Left cardiac atrium (tissue), 4 donors: ENCODE data around the gene PLXNB1. TPM values are rescaled to one million over a fixed set of nuclear protein-coding genes. Genes with fewer than 3 reads are reported as not detected.

ENCODE experiments used
- ATAC-seq, 2 donors: fragments of 200-7000 bp; cut with Tn5 transposase; one replicate each; pipeline ENCODE4 v1.9.1; 2020; ENCODE audit warnings: mild to moderate bottlenecking in 2 of 2, moderate library complexity in 2 of 2
- DNase-seq: peaks from one replicate; pipeline ENCODE4 v3.0.0-alpha.2; 2020
- intact Hi-C, 2 donors: fragments of 100-400 bp; cut with DNase I; formaldehyde crosslinking; loops; one replicate each; pipeline versions ENCODE4 v1.14.1 to v1.15.1; 2022 to 2023
- total RNA-seq, 2 donors: library from RNA; stranded (reverse); fragmentation: NEBNext Ultra II Directional; extraction: Animal tissue kit (Norgen Biotek cat#: 25700); gene quantifications; one replicate each; pipeline ENCODE4 v1.2.1, GENCODE V29; 2021
- donor health status: DM: no; HTN: yes; CAD: no.
- donor health status: DM: no; HTN: yes; CAD: no; lungs with severe emphysema.
- donor health status: DM: yes; HTN: yes; CAD: no.
- donor health status: Dilated cardiomyopathy.

PLXNB1 gene
- total RNA-seq, 2 donors from 2014 or later, result 43.3 to 55.0 TPM

GRCh38 chr3:48423883-48424695, 5.8 kb downstream of the PLXNB1 start:
- DNase-seq (no peak), ATAC-seq (no peak)
- intact Hi-C loops, result no loop called here

- intact Hi-C loops, result no loop called here
- no peak for DNase-seq
- no peak for ATAC-seq
These were observed 6.5 kb downstream of the PLXNB1 start for GRCh38 chr3:48423241-48423882.

GRCh38 chr3:48422681-48423080, 7.2 kb downstream of the PLXNB1 start:
- ATAC-seq, result no peak
- intact Hi-C loops, result no loop called here
- no peak for DNase-seq

- intact Hi-C loops, result no loop called here
- no peak for DNase-seq
- ATAC-seq, result no peak
These were observed 7.6 kb downstream of the PLXNB1 start for GRCh38 chr3:48422272-48422671.

GRCh38 chr3:48420561-48420960, 9.3 kb downstream of the PLXNB1 start:
- intact Hi-C loops, result no loop called here
- no peak for ATAC-seq

GRCh38 chr3:48419597-48419996, 10.3 kb downstream of the PLXNB1 start:
- no peak for ATAC-seq
- DNase-seq, result no peak

More at GRCh38 chr3:48420561-48420960, 9.3 kb downstream of the PLXNB1 start:
- no peak for DNase-seq

GRCh38 chr3:48419149-48419548, 10.7 kb downstream of the PLXNB1 start:
- ATAC-seq, result no peak
- intact Hi-C loops, result no loop called here
- no peak for DNase-seq

More at GRCh38 chr3:48419597-48419996, 10.3 kb downstream of the PLXNB1 start:
- intact Hi-C loops, result no loop called here

GRCh38 chr3:48418651-48419050, 11.2 kb downstream of the PLXNB1 start:
- intact Hi-C loops, result no loop called here
- no peak for ATAC-seq
- DNase-seq, result no peak

- DNase-seq (no peak), ATAC-seq (no peak)
- intact Hi-C loops, result no loop called here
These were observed 11.7 kb downstream of the PLXNB1 start for GRCh38 chr3:48418140-48418539.

- intact Hi-C loops, result no loop called here
- ATAC-seq (no peak), DNase-seq (no peak)
These were observed 12.3 kb downstream of the PLXNB1 start for GRCh38 chr3:48417529-48418108.

GRCh38 chr3:48416546-48416945, 13.3 kb downstream of the PLXNB1 start:
- intact Hi-C loops, result no loop called here
- DNase-seq, result no peak
- ATAC-seq, result no peak

- intact Hi-C loops, result no loop called here
- DNase-seq (no peak), ATAC-seq (no peak)
These were observed 13.8 kb downstream of the PLXNB1 start for GRCh38 chr3:48416091-48416505.

- no peak for ATAC-seq
- intact Hi-C loops, result no loop called here
- DNase-seq, result no peak
These were observed 14.5 kb downstream of the PLXNB1 start for GRCh38 chr3:48415251-48415953.

- intact Hi-C loops, result no loop called here
- DNase-seq (no peak), ATAC-seq (no peak)
These were observed 15.3 kb downstream of the PLXNB1 start for GRCh38 chr3:48414376-48415250.

GRCh38 chr3:48413611-48414010, 16.3 kb downstream of the PLXNB1 start:
- DNase-seq (no peak), ATAC-seq (no peak)
- intact Hi-C loops, result no loop called here

GRCh38 chr3:48413086-48413485, 16.8 kb downstream of the PLXNB1 start:
- DNase-seq, result no peak
- intact Hi-C loops, result no loop called here
- ATAC-seq, result no peak

GRCh38 chr3:48412375-48413001, 17.4 kb downstream of the PLXNB1 start:
- ATAC-seq (no peak), DNase-seq (no peak)
- intact Hi-C loops, result no loop called here

- no peak for ATAC-seq
- intact Hi-C loops, result no loop called here
- DNase-seq, result no peak
These were observed 18.1 kb downstream of the PLXNB1 start for GRCh38 chr3:48411606-48412374.
